DMS53 (cell line): Measurements from ENCODE around the gene OSBP2.
"Not testable (repeated sequence)": the region's sequence is repeated elsewhere in the genome, so short reads cannot be mapped to it uniquely, and the experiment has no call there.

Experiments
- DNase-seq: peaks from one replicate; lab custom pipeline; 2025; lab: John Stamatoyannopoulos, UW

The OSBP2 gene

GRCh38 chr22:30694640-30695350, at the start of gene OSBP2:
Gene OSBP2, plus strand, starts transcription at chr22:30694874. Its CDS starts 36 bp downstream, at chr22:30694910.
- peak; percentile 59 for DNase-seq

- no peak for DNase-seq
These were observed 48.0 kb upstream of the OSBP2 start for GRCh38 chr22:30646518-30647160.

GRCh38 chr22:30647536-30647935, 47.1 kb upstream of the OSBP2 start:
- DNase-seq = no peak

- DNase-seq = no peak
These were observed 45.8 kb upstream of the OSBP2 start for GRCh38 chr22:30648825-30649224.

GRCh38 chr22:30649430-30650007, 45.2 kb upstream of the OSBP2 start:
- DNase-seq = peak; percentile 60

GRCh38 chr22:30650508-30651116, 44.1 kb upstream of the OSBP2 start:
- DNase-seq = no peak

GRCh38 chr22:30652852-30653251, 41.8 kb upstream of the OSBP2 start:
- DNase-seq = no peak

- DNase-seq = no peak
These were observed 40.3 kb upstream of the OSBP2 start for GRCh38 chr22:30654361-30654760.

- DNase-seq = no peak
These were observed 39.1 kb upstream of the OSBP2 start for GRCh38 chr22:30655532-30655931.

- no peak for DNase-seq
These were observed 32.6 kb upstream of the OSBP2 start for GRCh38 chr22:30662040-30662439.

GRCh38 chr22:30664798-30665197, 29.9 kb upstream of the OSBP2 start:
- no peak for DNase-seq

GRCh38 chr22:30665266-30665665, 29.4 kb upstream of the OSBP2 start:
- DNase-seq = no peak

GRCh38 chr22:30665786-30666185, 28.9 kb upstream of the OSBP2 start:
- DNase-seq = no peak

- DNase-seq = no peak
These were observed 27.6 kb upstream of the OSBP2 start for GRCh38 chr22:30667107-30667493.

- DNase-seq = peak; percentile 87
These were observed 26.9 kb upstream of the OSBP2 start, which contains the start of gene DUSP18 for GRCh38 chr22:30667494-30668385. Gene DUSP18, minus strand, starts transcription at chr22:30667875. Its CDS starts 3,872 bp downstream, at chr22:30664003.

GRCh38 chr22:30668386-30668710, 26.3 kb upstream of the OSBP2 start:
- DNase-seq = peak; percentile 39

GRCh38 chr22:30671071-30671470, 23.6 kb upstream of the OSBP2 start:
- DNase-seq = no peak

GRCh38 chr22:30673136-30673535, 21.5 kb upstream of the OSBP2 start:
- no peak for DNase-seq

- DNase-seq = no peak
These were observed 20.2 kb upstream of the OSBP2 start for GRCh38 chr22:30674482-30674881.

- no peak for DNase-seq
These were observed 19.2 kb upstream of the OSBP2 start for GRCh38 chr22:30675436-30675835.

- not testable (repeated sequence) for DNase-seq
These were observed 18.1 kb upstream of the OSBP2 start for GRCh38 chr22:30676565-30676964.
